NCI-H774 (cell line): ENCODE measurements around the gene C1orf146.
A peak's percentile ranks its signal among the peaks of the same experiment; 100 is the strongest.
"Not testable (repeated sequence)": the region's sequence is repeated elsewhere in the genome, so short reads cannot be mapped to it uniquely, and the experiment has no call there.

Experiments used
- DNase-seq: peaks from one replicate; lab custom pipeline; 2025; lab: John Stamatoyannopoulos, UW

The C1orf146 gene

GRCh38 chr1:92217721-92218120 lies at the start of gene C1orf146:
Gene C1orf146, plus strand, starts transcription at chr1:92217915. Its CDS starts 13,506 bp downstream, at chr1:92231421.
- no peak for DNase-seq

GRCh38 chr1:92168657-92169056 lies 49.1 kb upstream of the C1orf146 start:
- peak; percentile 56 for DNase-seq

- DNase-seq, result no peak
These were observed 48.3 kb upstream of the C1orf146 start for GRCh38 chr1:92169214-92170005.

GRCh38 chr1:92184632-92185031 lies 33.1 kb upstream of the C1orf146 start:
- no peak for DNase-seq

GRCh38 chr1:92186081-92186480 lies 31.6 kb upstream of the C1orf146 start:
- DNase-seq, result no peak

- no peak for DNase-seq
These were observed 29.1 kb upstream of the C1orf146 start for GRCh38 chr1:92188436-92189255.

GRCh38 chr1:92191726-92192125 lies 26.0 kb upstream of the C1orf146 start:
- no peak for DNase-seq

GRCh38 chr1:92192246-92192645 lies 25.5 kb upstream of the C1orf146 start:
- no peak for DNase-seq

GRCh38 chr1:92194511-92194910 lies 23.2 kb upstream of the C1orf146 start:
- DNase-seq, result no peak

- no peak for DNase-seq
These were observed 15.7 kb upstream of the C1orf146 start for GRCh38 chr1:92201973-92202372.

GRCh38 chr1:92203105-92203504 lies 14.6 kb upstream of the C1orf146 start:
- no peak for DNase-seq

- DNase-seq, result no peak
These were observed 7.0 kb upstream of the C1orf146 start for GRCh38 chr1:92210701-92211100.

GRCh38 chr1:92211166-92211565 lies 6.5 kb upstream of the C1orf146 start:
- DNase-seq, result no peak

GRCh38 chr1:92218559-92218958 lies 844 bp downstream of the C1orf146 start:
- no peak for DNase-seq

- DNase-seq, result no peak
These were observed 1.3 kb downstream of the C1orf146 start for GRCh38 chr1:92219028-92219427.

GRCh38 chr1:92228401-92228800 lies 10.7 kb downstream of the C1orf146 start:
- DNase-seq, result no peak

GRCh38 chr1:92230736-92231135 lies 13.0 kb downstream of the C1orf146 start:
- no peak for DNase-seq

GRCh38 chr1:92240034-92240433 lies 22.3 kb downstream of the C1orf146 start:
- no peak for DNase-seq

- no peak for DNase-seq
These were observed 26.7 kb downstream of the C1orf146 start for GRCh38 chr1:92244376-92244775.

GRCh38 chr1:92254714-92255113 lies 37.0 kb downstream of the C1orf146 start:
- DNase-seq, result not testable (repeated sequence)

GRCh38 chr1:92259350-92259749 lies 41.6 kb downstream of the C1orf146 start:
- no peak for DNase-seq

GRCh38 chr1:92262516-92262915 lies 44.8 kb downstream of the C1orf146 start:
- DNase-seq, result no peak

- no peak for DNase-seq
These were observed 55.3 kb downstream of the C1orf146 start for GRCh38 chr1:92273039-92273438.
